HG02973 (cell line): ENCODE results near the gene BOD1.
A peak's percentile ranks its signal among the peaks of the same experiment; 100 is the strongest.

Experiments used
- ATAC-seq: cut with Tn5 transposase; IDR thresholded peaks from one replicate; pipeline ENCODE4 v1.9.1; 2021; ENCODE audit warnings: moderate library complexity; ENCODE audit not compliant: unreplicated experiment

Gene BOD1

DNA sequence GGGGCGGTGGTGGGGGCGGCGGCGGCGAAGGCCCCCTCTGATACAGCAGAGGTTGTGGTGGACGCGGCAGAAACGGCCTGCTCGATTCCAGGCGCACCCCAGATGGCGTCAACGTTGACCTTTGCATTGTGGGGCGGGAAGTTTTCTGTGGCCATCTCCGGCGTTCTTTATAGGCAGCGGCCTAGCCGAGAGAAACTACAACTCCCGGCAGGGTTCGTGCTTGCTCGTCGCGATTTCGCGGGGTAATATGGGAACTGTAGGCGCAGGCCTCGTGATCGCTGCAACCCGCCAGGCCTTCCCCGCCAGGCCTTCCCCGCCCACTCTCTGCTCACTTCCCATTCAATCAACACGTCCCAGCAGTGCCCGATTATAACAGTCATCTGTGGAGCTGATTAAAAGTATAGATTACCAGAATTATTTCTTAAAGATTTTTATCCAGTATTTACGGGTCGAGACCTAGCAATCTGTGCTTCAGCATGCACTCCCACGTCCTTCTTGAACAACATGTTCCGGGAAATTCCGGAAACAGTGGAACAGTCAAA lies at the start of gene BOD1:
Gene BOD1 (minus strand): TSS at position 74 of the 542 bp plus-strand sequence. CDS start 214 bp downstream, outside the sequence.
- peak; percentile 89 for ATAC-seq

GRCh38 chr5:173665326-173665725 lies 48.9 kb upstream of the BOD1 start:
- no peak for ATAC-seq

GRCh38 chr5:173664154-173664526 lies 47.7 kb upstream of the BOD1 start:
- no peak for ATAC-seq

- no peak for ATAC-seq
Observed at GRCh38 chr5:173663352-173664153, 47.1 kb upstream of the BOD1 start.

GRCh38 chr5:173662581-173663351 lies 46.3 kb upstream of the BOD1 start:
- ATAC-seq = no peak

DNA sequence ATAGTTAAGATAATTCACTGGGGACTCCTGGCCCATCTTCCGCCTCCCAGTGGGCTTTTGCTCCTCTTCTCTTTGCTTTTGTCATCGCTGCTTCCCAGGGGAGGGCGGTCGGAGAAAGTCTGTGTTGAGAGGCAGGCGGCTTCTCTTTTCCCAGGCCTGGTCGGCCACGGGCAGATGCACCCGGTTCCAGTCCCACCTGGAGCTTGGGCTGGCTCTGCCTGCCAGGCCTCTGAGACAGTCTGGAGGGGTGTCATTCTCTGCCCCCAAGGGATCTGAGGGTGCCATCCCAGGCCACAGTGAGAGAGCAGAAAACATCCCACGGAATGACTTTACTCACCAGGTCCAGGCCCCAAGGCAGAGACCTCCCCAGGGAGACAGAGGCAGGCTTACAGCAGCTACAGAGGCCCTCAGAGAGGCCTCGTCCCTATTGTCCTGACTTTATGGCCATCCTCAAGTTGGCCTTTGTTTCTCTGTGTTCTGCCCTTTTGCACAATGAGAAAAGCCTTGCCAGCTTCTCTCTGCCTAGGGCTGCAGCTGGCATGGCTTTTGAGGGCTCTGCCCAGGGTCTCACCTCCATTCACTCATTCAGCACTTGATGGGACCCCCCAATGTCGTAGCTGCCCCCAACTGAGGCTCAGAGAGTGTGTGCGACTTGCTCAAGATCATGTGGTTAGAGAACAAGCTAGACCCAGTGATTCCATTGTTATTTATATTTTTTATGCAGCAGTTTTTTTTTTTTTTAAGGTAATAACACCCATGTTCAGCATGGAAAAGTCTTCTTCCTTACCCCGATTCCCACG lies 44.2 kb upstream of the BOD1 start:
- ATAC-seq = no peak

- ATAC-seq = no peak
Observed at GRCh38 chr5:173659423-173659822, 43.0 kb upstream of the BOD1 start.

GRCh38 chr5:173657741-173658356 lies 41.4 kb upstream of the BOD1 start:
- ATAC-seq = no peak

- no peak for ATAC-seq
Observed at GRCh38 chr5:173655196-173655797, 38.8 kb upstream of the BOD1 start.

DNA sequence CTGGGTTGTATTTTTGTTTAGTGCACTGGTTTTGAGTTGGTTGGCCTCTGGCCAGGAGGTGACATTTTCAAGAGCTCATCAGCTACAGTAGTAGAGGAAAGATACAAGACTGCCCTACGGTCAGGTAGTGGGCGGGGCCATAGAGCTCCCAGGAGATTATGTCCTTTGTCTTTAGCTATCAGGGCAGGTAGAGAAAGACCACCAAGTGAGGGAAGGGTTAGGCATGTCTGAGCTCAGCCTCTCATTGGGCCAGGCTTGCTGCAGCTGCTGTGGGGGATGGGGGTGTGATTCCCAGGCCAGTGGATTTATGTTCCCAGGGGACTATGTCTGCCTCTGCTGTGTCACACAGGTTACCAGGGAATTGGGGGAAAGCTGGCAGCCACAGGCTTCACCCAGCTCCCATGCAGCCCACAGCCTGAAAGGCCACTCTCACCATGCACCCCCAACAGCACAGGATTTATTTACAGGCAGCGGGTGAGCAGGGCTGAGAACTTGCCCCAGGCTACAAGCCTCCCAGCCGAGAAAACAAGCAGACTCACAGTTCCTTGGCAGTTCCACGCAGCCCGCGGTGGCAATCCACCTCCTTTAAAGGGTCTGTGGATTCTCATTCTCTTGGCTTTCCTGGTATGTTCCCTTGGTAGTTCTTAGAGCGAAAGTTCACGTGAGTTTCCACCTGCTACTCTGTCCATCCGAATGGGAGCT lies 37.5 kb upstream of the BOD1 start:
- ATAC-seq = no peak

GRCh38 chr5:173648308-173648866 lies 31.9 kb upstream of the BOD1 start:
- no peak for ATAC-seq

- ATAC-seq = no peak
Observed at GRCh38 chr5:173646692-173647091, 30.2 kb upstream of the BOD1 start.

GRCh38 chr5:173645890-173646574 lies 29.6 kb upstream of the BOD1 start:
- ATAC-seq = no peak

GRCh38 chr5:173645437-173645807 lies 29.0 kb upstream of the BOD1 start:
- ATAC-seq = no peak

DNA sequence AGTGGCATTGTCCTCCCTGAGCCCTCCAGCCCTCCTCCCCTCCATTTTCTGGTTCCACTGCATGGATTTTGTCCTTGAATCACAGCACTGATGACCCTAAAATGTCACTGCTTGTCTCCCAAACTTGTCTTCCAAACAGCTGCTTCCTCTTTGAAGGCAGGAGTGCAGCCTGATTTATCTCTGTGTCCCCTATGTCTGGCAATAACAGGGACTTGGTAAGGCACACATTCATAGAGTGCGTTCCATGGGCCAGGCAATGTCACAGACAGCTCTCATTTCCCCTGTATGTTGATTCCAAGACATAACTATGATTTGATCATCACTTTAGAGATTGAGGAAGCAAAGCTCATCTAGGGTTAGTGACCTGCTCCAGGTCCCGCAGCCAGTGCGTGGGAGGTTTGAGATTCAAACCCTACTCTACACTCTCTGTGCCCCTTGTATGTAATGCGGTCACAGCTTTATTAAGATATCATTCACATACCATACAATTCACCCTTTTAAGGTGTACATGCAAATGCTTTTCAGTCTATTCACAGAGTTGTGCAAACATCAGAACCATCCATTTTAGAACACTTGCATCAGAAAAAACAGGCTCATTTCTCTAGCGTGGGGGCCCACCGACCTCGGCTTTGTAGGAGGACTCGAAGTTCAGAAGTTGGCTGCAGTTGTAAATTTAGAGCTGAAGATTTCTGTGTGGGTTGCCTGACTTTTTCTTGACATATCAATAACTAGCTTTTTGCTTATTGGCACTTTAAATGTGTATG lies 28.4 kb upstream of the BOD1 start:
- no peak for ATAC-seq

- peak; percentile 74 for ATAC-seq
Observed at GRCh38 chr5:173643964-173644363, 27.5 kb upstream of the BOD1 start.

DNA sequence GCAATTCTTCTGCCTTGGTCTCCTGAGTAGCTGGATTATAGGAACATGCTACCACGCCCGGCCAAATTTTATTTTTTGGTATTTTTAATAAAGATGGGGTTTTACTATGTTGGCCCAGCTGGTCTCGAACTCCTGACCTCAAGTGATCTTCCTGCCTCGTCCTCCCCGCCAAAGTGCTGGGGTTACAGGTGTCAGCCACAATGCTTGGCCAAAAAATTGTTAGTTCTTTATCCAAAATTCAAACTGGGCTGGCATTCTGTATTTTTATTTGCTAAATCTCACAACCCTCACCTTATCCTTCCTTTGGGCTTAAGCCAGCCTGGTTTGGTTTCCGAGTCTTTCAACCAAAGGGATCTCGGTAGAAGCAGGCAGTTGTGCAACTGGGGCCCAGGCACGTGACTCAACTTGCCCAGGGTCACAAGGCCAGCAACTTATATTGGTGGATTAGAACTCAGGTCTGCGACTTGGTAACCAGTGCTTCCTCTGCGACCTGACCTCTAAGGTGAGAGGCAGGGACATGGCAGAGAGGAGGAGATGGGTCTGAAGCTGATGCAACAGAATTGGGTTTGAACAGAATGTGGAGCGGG lies 26.5 kb upstream of the BOD1 start:
- no peak for ATAC-seq
